HepG2 (cell line): ENCODE data around the gene LOXL3. TPM values are rescaled to one million over a fixed set of nuclear protein-coding genes. Genes with fewer than 3 reads are reported as not detected.

Experiments used
- ATF3 ChIP-seq: sonication (generic); formaldehyde crosslinking; IDR thresholded peaks from 2 replicates; pipeline ENCODE4 v1.4.0; 2020; ENCODE audit warnings: missing genetic modification reagents
- BRCA1 ChIP-seq: sonication (generic); formaldehyde crosslinking; IDR thresholded peaks from 2 replicates; pipeline ENCODE4 v1.4.0; 2020; ENCODE audit warnings: missing genetic modification reagents
- BRD4 ChIP-seq: sonication (generic); formaldehyde crosslinking; IDR thresholded peaks from 2 replicates; pipeline ENCODE4 v1.4.0; 2020; ENCODE audit warnings: missing genetic modification reagents
- CHD4 ChIP-seq: fragments of 200-600 bp; sonication (generic); IDR thresholded peaks from 2 replicates; pipeline ENCODE4 v1.7.0; 2017; ENCODE audit warnings: mild to moderate bottlenecking, low read length, borderline replicate concordance
- CREBL2 ChIP-seq: sonication (generic); formaldehyde crosslinking; IDR thresholded peaks from 2 replicates; pipeline ENCODE4 v1.8.1; 2023; ENCODE audit warnings: missing genetic modification reagents, mild to moderate bottlenecking, borderline replicate concordance
- EEA1 ChIP-seq: sonication (generic); formaldehyde crosslinking; IDR thresholded peaks from 2 replicates; pipeline ENCODE4 v1.5.1; 2020; ENCODE audit warnings: mild to moderate bottlenecking, missing genetic modification reagents, borderline replicate concordance
- GATAD2A ChIP-seq: IDR thresholded peaks from 2 replicates; pipeline ENCODE4 v1.6.1; 2016
- HOXA5 ChIP-seq: sonication (generic); formaldehyde crosslinking; IDR thresholded peaks from 2 replicates; pipeline ENCODE4 v1.4.0; 2020; ENCODE audit warnings: missing genetic modification reagents
- IKZF5 ChIP-seq: IDR thresholded peaks from 2 replicates; pipeline ENCODE4 v1.6.1; 2018; ENCODE audit warnings: missing genetic modification reagents, mild to moderate bottlenecking, missing compliant biosample characterization
- KMT2B ChIP-seq: IDR thresholded peaks from 2 replicates; pipeline ENCODE4 v1.6.1; 2016; ENCODE audit warnings: missing genetic modification reagents, missing compliant biosample characterization
- MAFF ChIP-seq: IDR thresholded peaks from 2 replicates; pipeline ENCODE4 v1.6.1; 2011; ENCODE audit warnings: low read depth, low read length, improper control_type of control experiment
- MBD4 ChIP-seq: IDR thresholded peaks from 2 replicates; pipeline ENCODE4 v1.6.1; 2012; ENCODE audit warnings: low read length, inconsistent platforms, borderline replicate concordance
- MBNL3 ChIP-seq: fragments of 250-450 bp; sonication (Bioruptor Pico); conservative IDR thresholded peaks from 2 replicates; pipeline ENCODE4 v1.8.0; 2022; ENCODE audit warnings: mild to moderate bottlenecking, inconsistent platforms
- MYNN ChIP-seq: sonication (generic); formaldehyde crosslinking; IDR thresholded peaks from 2 replicates; pipeline ENCODE4 v1.4.0; 2020; ENCODE audit warnings: mild to moderate bottlenecking, low read depth, missing genetic modification reagents
- SRSF1 ChIP-seq: fragments of 200-400 bp; formaldehyde crosslinking; optimal IDR thresholded peaks from 2 replicates; pipeline ENCODE3; 2017; ENCODE audit warnings: mild to moderate bottlenecking, low read depth, low read length, moderate library complexity
- SRSF4 ChIP-seq: fragments of 200-400 bp; formaldehyde crosslinking; IDR thresholded peaks from one replicate; pipeline ENCODE4 v1.6.1; 2018; ENCODE audit warnings: mild to moderate bottlenecking, low read depth, low read length, moderate library complexity; ENCODE audit not compliant: poor library complexity, severe bottlenecking
- TARDBP ChIP-seq: sonication (generic); formaldehyde crosslinking; IDR thresholded peaks from 2 replicates; pipeline ENCODE4 v1.8.0; 2022; ENCODE audit warnings: mild to moderate bottlenecking, missing genetic modification reagents
- TBX2 ChIP-seq: sonication (generic); formaldehyde crosslinking; IDR thresholded peaks from 2 replicates; pipeline ENCODE4 v1.5.0; 2020; ENCODE audit warnings: missing genetic modification reagents, mild to moderate bottlenecking, borderline replicate concordance
- TGIF2 ChIP-seq: IDR thresholded peaks from 2 replicates; pipeline ENCODE4 v1.6.1; 2016; ENCODE audit warnings: control low read depth, missing compliant biosample characterization
- U2AF1 ChIP-seq: fragments of 200-400 bp; formaldehyde crosslinking; optimal IDR thresholded peaks from 2 replicates; pipeline ENCODE3; 2017; ENCODE audit warnings: mild to moderate bottlenecking, low read depth, low read length
- ZBTB38 ChIP-seq: sonication (generic); formaldehyde crosslinking; IDR thresholded peaks from 2 replicates; pipeline ENCODE4 v1.5.1; 2020; ENCODE audit warnings: mild to moderate bottlenecking, missing genetic modification reagents
- ZBTB42 ChIP-seq: sonication (generic); formaldehyde crosslinking; IDR thresholded peaks from 2 replicates; pipeline ENCODE4 v1.5.0; 2020; ENCODE audit warnings: mild to moderate bottlenecking, missing genetic modification reagents
- ZC3H4 ChIP-seq: sonication (generic); formaldehyde crosslinking; IDR thresholded peaks from 2 replicates; pipeline ENCODE4 v1.4.0; 2020; ENCODE audit warnings: missing genetic modification reagents, borderline replicate concordance
- ZNF225 ChIP-seq: sonication (generic); formaldehyde crosslinking; IDR thresholded peaks from 2 replicates; pipeline ENCODE4 v1.4.0; 2020; ENCODE audit warnings: mild to moderate bottlenecking, missing genetic modification reagents
- ZNF292 ChIP-seq: sonication (generic); formaldehyde crosslinking; IDR thresholded peaks from 2 replicates; pipeline ENCODE4 v1.8.1; 2022; ENCODE audit warnings: mild to moderate bottlenecking, low read depth, missing genetic modification reagents, borderline replicate concordance
- ZNF329 ChIP-seq: sonication (generic); formaldehyde crosslinking; IDR thresholded peaks from 2 replicates; pipeline ENCODE4 v1.9.0; 2021; ENCODE audit warnings: low read depth, mild to moderate bottlenecking, missing genetic modification reagents
- ZNF335 ChIP-seq: sonication (generic); formaldehyde crosslinking; IDR thresholded peaks from 2 replicates; pipeline ENCODE4 v1.4.0; 2020; ENCODE audit warnings: missing genetic modification reagents
- ZNF501 ChIP-seq: sonication (generic); formaldehyde crosslinking; IDR thresholded peaks from 2 replicates; pipeline ENCODE4 v1.5.1; 2020; ENCODE audit warnings: mild to moderate bottlenecking, moderate library complexity, missing genetic modification reagents
- ZNF614 ChIP-seq: IDR thresholded peaks from 2 replicates; pipeline ENCODE4 v1.6.1; 2018; ENCODE audit warnings: missing biosample characterization, missing genetic modification reagents, inconsistent platforms, borderline replicate concordance
- ZNF652 ChIP-seq: IDR thresholded peaks from 2 replicates; pipeline ENCODE4 v1.6.1; 2016; ENCODE audit warnings: low read depth, borderline replicate concordance
- ZNF75D ChIP-seq: sonication (generic); formaldehyde crosslinking; IDR thresholded peaks from 2 replicates; pipeline ENCODE4 v1.8.1; 2023; ENCODE audit warnings: missing genetic modification reagents, mild to moderate bottlenecking, borderline replicate concordance
- ZNF768 ChIP-seq: sonication (generic); formaldehyde crosslinking; IDR thresholded peaks from 2 replicates; pipeline ENCODE4 v1.4.0; 2020; ENCODE audit warnings: missing genetic modification reagents
- ZNF775 ChIP-seq: sonication (generic); formaldehyde crosslinking; IDR thresholded peaks from 2 replicates; pipeline ENCODE4 v1.4.0; 2020; ENCODE audit warnings: missing genetic modification reagents, mild to moderate bottlenecking, moderate library complexity, borderline replicate concordance
- ZNF878 ChIP-seq: sonication (generic); formaldehyde crosslinking; IDR thresholded peaks from 2 replicates; pipeline ENCODE4 v1.8.1; 2023; ENCODE audit warnings: mild to moderate bottlenecking, missing genetic modification reagents, moderate library complexity
- polyA plus RNA-seq, 8 experiments: library from polyadenylated mRNA; depleted of rRNA in 3 of 8; stranded (reverse) in 7 of 8; unstranded in 1 of 8; fragments of >200 nt; fragmentation: Illumina TruSeq in 4 of 8; extraction: Trizol in 4 of 8; gene quantifications; 2 replicates each; pipeline versions ENCODE4 v1.2.1 to v1.2.3, GENCODE V29; 2011 to 2016; ENCODE audit warnings: low read depth in 4 of 8, missing spikeins in 1 of 8, mixed read lengths in 1 of 8; ENCODE audit not compliant: insufficient read depth in 1 of 8
- total RNA-seq, 5 experiments: library from RNA; depleted of rRNA; stranded (reverse); fragments of >200 nt; fragmentation: Illumina TruSeq; extraction: Trizol; gene quantifications; 2 replicates each; pipeline ENCODE4 v1.2.3, GENCODE V29; 2016; ENCODE audit warnings: low read depth in 1 of 5

The LOXL3 gene
- total and polyA plus RNA-seq, 2 of the 13 experiments (the other 11 are each of a cell fraction or from before 2014, with no cell fraction given) = 0.55 to 6.5 TPM

GRCh38 chr2:74502147-74502719 lies 51.5 kb downstream of the LOXL3 start (continued):
- no peak for TF ChIP-seq ZNF75D
- 0 out of 2 replicates have a peak, but pooled peaks have one; percentile 69 for TF ChIP-seq ZBTB42 (CRISPR knock-in tag)
- peak; percentile 88 for TF ChIP-seq GATAD2A (CRISPR knock-in tag)
- no peak for TF ChIP-seq CREBL2
- no peak for TF ChIP-seq ZNF335 (CRISPR knock-in tag)
- no peak for TF ChIP-seq ZNF292 (CRISPR knock-in tag)
- TF ChIP-seq BRD4 (CRISPR knock-in tag) = no peak; the same call in 1 of the 2 replicates
- no peak for TF ChIP-seq ZNF329
- TF ChIP-seq ZNF501 (CRISPR knock-in tag) = no peak
- no peak for TF ChIP-seq ZNF878 (CRISPR knock-in tag)
- TF ChIP-seq MBNL3 (CRISPR knock-in tag) = no peak
- TF ChIP-seq ATF3 (CRISPR knock-in tag) = no peak; the same call in 1 of the 2 replicates
- TF ChIP-seq MAFF = no peak
- no peak for TF ChIP-seq ZNF775 (CRISPR knock-in tag)
- peak; percentile 85 for TF ChIP-seq HOXA5
- no peak for TF ChIP-seq ZBTB38 (CRISPR knock-in tag)
- TF ChIP-seq EEA1 (CRISPR knock-in tag) = no peak
- no peak for TF ChIP-seq KMT2B
- no peak for TF ChIP-seq ZNF768 (CRISPR knock-in tag)
- TF ChIP-seq U2AF1 = no peak
- no peak for TF ChIP-seq SRSF1
- TF ChIP-seq MBD4 = no peak
- 0 out of 2 replicates have a peak, but pooled peaks have one; percentile 13 for TF ChIP-seq ZNF652
- no peak; the same call in none of the 2 replicates for TF ChIP-seq TGIF2 (CRISPR knock-in tag)
- no peak for TF ChIP-seq SRSF4
- TF ChIP-seq TBX2 = no peak
- TF ChIP-seq MYNN = no peak
- TF ChIP-seq IKZF5 = peak; percentile 84
- no peak for TF ChIP-seq BRCA1 (CRISPR knock-in tag)
- TF ChIP-seq ZC3H4 = no peak
- no peak for TF ChIP-seq ZNF225
- peak; percentile 32; the same call in 1 of the 2 replicates for TF ChIP-seq CHD4
- TF ChIP-seq TARDBP (CRISPR knock-in tag) = peak; percentile 83
- peak; percentile 48; the same call in 1 of the 2 replicates for TF ChIP-seq ZNF614 (CRISPR knock-in tag)
